ENCODE results near the gene DTX4.

- no peak for TF ChIP-seq CTCF (IDR thresholded peaks at IDR 0.05)
- TF ChIP-seq POLR2AphosphoS5 (IDR thresholded peaks at IDR 0.05; ENCODE audit: low read depth, low read length), result no peak
- TF ChIP-seq TCF7L2 (IDR thresholded peaks at IDR 0.05; ENCODE audit: low read depth, low read length), result no peak
These were observed 26.8 kb downstream of the DTX4 start for GRCh38 chr11:59198726-59199125.
